Choroid plexus epithelial cell (primary cell): ENCODE measurements around the gene FGGY.

Experiments used
- DNase-seq: peaks from one replicate; pipeline ENCODE4 v3.0.0-alpha.2; 2010; ENCODE audit warnings: low read depth
- H3K4me3 ChIP-seq: 2 replicates; pipeline ENCODE4 v1.5.1; 2011; ENCODE audit warnings: low read depth, mild to moderate bottlenecking, control low read depth, low read length, moderate library complexity
- TF ChIP-seq, protein P1 (sequence below): conservative IDR thresholded peaks from 2 replicates; pipeline ENCODE4 v1.5.1; 2011; ENCODE audit warnings: low read depth, mild to moderate bottlenecking, control low read depth, inconsistent platforms, low read length, moderate library complexity

FGGY gene

GRCh38 chr1:59378621-59379370 lies 81.9 kb downstream of the FGGY start:
- no peak overlapping the region for H3K4me3 ChIP-seq
- TF ChIP-seq, protein P1, sequence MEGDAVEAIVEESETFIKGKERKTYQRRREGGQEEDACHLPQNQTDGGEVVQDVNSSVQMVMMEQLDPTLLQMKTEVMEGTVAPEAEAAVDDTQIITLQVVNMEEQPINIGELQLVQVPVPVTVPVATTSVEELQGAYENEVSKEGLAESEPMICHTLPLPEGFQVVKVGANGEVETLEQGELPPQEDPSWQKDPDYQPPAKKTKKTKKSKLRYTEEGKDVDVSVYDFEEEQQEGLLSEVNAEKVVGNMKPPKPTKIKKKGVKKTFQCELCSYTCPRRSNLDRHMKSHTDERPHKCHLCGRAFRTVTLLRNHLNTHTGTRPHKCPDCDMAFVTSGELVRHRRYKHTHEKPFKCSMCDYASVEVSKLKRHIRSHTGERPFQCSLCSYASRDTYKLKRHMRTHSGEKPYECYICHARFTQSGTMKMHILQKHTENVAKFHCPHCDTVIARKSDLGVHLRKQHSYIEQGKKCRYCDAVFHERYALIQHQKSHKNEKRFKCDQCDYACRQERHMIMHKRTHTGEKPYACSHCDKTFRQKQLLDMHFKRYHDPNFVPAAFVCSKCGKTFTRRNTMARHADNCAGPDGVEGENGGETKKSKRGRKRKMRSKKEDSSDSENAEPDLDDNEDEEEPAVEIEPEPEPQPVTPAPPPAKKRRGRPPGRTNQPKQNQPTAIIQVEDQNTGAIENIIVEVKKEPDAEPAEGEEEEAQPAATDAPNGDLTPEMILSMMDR = no peak
- peak; percentile 41 for DNase-seq

DNA sequence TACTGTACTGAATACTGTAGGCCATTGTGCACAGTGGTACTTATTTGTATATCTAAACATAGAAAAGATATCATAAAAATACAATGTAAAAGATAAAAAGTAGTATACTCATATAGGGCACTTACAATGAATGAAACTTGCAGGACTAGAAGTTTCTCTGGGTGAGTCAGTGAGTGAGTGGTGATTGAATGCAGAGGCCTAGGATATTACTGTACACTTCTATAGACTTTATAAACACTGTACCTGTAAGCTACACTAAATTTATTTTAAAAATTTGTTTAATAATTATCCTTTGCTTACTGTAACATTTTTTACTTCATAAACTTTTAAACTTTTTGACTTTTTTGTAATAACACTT lies 82.5 kb downstream of the FGGY start:
- no peak overlapping the region for H3K4me3 ChIP-seq
- TF ChIP-seq, protein P1 = no peak
- no peak for DNase-seq

DNA sequence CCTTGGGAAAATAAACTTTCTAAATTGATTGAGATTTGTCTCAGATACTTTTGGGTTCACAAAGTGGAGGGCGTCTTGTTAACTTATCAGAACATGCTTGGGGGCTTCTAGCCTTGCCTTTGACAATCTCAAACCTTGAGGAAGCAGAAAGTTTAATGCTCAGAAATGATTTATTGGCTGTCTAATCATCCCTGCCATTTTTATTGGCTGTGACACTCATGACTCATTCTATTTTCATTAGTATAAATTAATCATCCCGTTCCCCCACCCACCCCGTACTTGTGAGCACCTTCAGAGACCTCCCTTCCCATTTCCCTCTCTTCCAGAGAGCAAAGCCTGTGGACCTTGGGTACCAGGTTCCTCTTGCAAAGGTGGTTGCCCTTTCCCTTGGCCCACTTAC lies 87.1 kb downstream of the FGGY start:
- H3K4me3 ChIP-seq = no peak overlapping the region
- TF ChIP-seq, protein P1 = no peak
- no peak for DNase-seq

GRCh38 chr1:59384443-59384842 lies 87.5 kb downstream of the FGGY start:
- DNase-seq = no peak
- TF ChIP-seq, protein P1 = no peak
- no peak overlapping the region for H3K4me3 ChIP-seq

DNA sequence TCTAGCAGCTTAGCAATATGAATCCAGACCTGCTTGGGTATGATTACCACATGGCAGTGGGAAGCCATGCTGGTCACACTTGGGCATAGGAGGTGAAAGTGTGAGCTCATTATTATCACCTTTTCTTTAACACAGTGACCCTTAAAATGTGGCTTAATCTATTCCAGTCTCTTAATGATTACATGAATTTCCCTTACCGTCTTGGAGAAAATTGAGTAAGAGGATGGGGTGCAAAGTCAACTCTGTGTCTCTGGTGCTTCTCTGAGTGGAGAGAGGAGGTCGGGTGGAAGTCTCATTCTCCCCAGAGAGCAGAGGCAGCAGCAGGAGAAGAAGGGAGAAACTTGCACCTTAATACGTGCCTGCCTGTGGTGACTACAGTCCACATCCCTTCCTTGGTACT lies 91.3 kb downstream of the FGGY start:
- no peak overlapping the region for H3K4me3 ChIP-seq
- TF ChIP-seq, protein P1 = no peak
- DNase-seq = no peak

- no peak for DNase-seq
- no peak overlapping the region for H3K4me3 ChIP-seq
- TF ChIP-seq, protein P1 = no peak
Measured at GRCh38 chr1:59389847-59390246, 93.0 kb downstream of the FGGY start.

DNA sequence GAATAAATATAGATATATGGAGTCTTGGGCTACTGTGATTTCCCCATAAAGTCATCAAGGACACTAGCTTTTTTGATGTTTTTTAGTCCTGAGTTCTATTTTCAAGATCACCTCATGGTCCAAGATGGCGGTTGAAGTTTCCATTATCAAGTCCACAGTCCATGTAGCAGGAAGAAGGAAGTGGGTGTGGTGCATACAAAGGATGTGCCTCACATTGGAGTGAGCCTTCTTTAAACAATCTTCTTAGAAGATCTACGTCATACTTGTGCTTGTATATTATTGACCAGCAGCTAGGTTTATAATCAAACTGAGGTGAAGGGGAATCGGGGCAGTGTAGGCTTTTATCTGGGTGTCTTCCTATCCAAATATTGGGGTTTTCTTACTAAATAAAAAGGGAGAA lies 93.4 kb downstream of the FGGY start:
- no peak for DNase-seq
- TF ChIP-seq, protein P1 = no peak
- H3K4me3 ChIP-seq = no peak overlapping the region
